ENCODE data around the gene POC1A. TPM values are rescaled to one million over a fixed set of nuclear protein-coding genes. Genes with fewer than 3 reads are reported as not detected.

POC1A gene
- total and polyA plus RNA-seq, 9 of the 15 experiments (the other 6 are each of a cell fraction or from before 2014, with no cell fraction given): 7.2 to 17.5 (median 12.1) TPM

- no peak for TF ChIP-seq CHD7 (IDR thresholded peaks at IDR 0.05; ENCODE audit: low read depth, low read length)
- TF ChIP-seq HNRNPLL (IDR thresholded peaks at IDR 0.05; ENCODE audit: low read depth, low read length, poor library complexity, severe bottlenecking): no peak
- TF ChIP-seq TCF3 (CRISPR knock-in tag; IDR thresholded peaks at IDR 0.05): peak; percentile 21; the same call in 1 of the 2 replicates
- no peak for TF ChIP-seq TBP (optimal IDR thresholded peaks at IDR 0.05; ENCODE audit: low read depth, low read length)
Measured at GRCh38 chr3:52182196-52182595, 28.0 kb upstream of the POC1A start (continued).

Data from K562 (cell line).